ENCODE data around the gene LRRC8D. TPM values are rescaled to one million over a fixed set of nuclear protein-coding genes. Genes with fewer than 3 reads are reported as not detected.

The LRRC8D gene
- total and polyA plus RNA-seq, 2 experiments from 2014 or later: 10.1 to 13.8 TPM

DNA sequence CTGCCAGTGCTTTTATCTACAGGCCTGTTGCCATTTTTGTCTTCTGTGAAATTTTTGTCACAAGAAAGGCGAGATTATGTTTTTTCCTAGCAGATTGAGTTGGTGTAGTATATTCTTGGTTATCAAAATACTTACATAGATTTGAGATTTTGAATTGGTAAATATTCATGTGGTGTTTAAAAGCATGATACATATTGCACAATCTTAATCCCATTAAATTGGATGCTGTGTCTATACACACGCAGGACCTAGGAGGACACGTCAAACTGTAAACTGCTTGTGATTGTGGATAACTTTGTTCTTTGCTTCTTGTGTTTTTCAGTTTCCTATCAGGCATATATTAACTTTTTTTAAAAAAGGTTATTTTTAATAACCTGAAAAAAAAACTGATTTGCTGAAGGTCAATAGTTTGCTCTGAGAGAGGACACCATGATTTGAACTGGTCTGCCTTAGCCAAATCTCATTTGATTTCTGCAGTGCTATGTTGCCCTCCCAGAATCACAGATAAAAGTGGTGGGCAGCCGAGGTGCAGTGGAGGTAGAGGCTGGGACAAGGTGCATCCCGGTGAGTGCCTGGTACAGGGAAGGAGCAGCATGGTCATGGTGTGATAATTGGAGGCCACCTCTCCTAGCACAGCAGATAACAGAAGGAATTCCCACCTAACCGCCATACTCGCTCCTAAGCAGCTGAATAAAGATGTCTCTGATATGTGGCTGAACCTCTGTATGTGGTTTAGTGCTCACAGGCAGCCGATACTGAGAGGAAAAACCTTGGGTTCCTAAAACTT lies 76.7 kb downstream of the LRRC8D start:
- no peaks in the 10 kb centered on the region for H3K27me3 ChIP-seq
- no peaks in the 10 kb centered on the region for H3K36me3 ChIP-seq
- peaks cover 36% of the 10 kb centered on the region for H3K4me1 ChIP-seq (ENCODE audit: low read depth)
- no peak overlapping the region for H3K4me3 ChIP-seq
- DNase-seq (ENCODE audit: low read depth in 1 of 2, low spot score in 1 of 2): no peak
- no peak overlapping the region for H3K27ac ChIP-seq
- TF ChIP-seq CTCF (IDR thresholded peaks at IDR 0.05; ENCODE audit: low read depth, low read length): no peak
- H3K9me3 ChIP-seq (ENCODE audit: low read depth): no peaks in the 10 kb centered on the region

DNA sequence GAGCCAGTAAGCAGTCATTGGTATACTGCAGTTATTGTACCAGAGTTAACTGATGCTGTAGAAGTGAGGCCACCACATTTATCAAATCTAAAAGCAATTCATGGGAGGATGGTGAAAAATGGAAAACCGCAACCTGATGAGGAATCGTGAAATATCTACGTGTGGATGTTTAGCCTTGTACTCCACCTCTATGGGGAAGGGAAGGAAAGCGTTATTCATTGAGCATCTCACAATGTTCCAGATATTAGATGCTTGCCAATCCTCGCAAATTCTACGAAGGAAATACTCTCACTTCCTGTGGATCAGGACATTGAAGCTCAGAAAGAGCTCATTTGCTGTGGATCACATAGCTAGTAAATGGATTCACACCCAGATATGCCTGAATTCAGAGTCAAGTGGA lies 77.3 kb downstream of the LRRC8D start:
- H3K9me3 ChIP-seq (ENCODE audit: low read depth): no peaks in the 10 kb centered on the region
- no peaks in the 10 kb centered on the region for H3K27me3 ChIP-seq
- H3K4me3 ChIP-seq: no peak overlapping the region
- H3K36me3 ChIP-seq: no peaks in the 10 kb centered on the region
- peaks cover 37% of the 10 kb centered on the region for H3K4me1 ChIP-seq (ENCODE audit: low read depth)
- DNase-seq (ENCODE audit: low read depth in 1 of 2, low spot score in 1 of 2): no peak
- no peak overlapping the region for H3K27ac ChIP-seq
- TF ChIP-seq CTCF (IDR thresholded peaks at IDR 0.05; ENCODE audit: low read depth, low read length): no peak

DNA sequence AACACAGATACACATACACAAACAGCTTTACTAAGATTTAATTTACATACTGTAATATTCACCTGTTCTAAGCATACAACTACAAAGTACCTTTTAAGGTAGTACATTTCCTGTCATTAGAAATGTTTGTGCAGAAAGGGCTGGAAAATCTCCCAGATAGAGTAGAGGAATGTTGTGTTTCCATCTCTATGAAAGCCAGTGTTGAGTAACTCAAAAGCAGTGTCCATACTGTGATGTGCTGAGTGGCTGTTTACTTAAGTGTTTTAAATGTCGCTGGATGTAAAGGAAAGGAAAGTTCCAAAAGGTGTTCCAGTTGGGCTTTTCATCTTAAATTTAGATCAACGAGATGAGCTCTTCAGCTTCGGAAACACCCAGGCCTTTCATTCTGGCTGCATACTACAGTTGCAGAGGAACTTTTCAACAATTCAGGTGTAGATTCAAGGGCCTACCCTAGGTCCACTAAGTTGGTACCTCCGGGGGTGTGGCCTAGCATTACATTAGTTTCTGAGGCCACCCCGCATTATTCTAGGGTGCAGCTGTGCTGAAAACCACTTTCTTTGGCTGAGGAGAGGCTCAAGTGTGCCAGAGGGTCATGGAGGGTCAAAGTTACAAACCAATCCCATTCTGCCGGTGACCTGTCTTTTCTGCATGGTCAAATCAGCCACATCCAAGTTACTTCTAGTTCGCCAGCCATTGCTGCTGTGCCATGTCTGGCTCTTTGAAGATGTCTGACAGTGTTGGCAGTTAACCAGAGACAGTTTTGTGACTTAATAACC lies 78.1 kb downstream of the LRRC8D start:
- no peaks in the 10 kb centered on the region for H3K9me3 ChIP-seq (ENCODE audit: low read depth)
- H3K27me3 ChIP-seq: no peaks in the 10 kb centered on the region
- no peak for TF ChIP-seq CTCF (IDR thresholded peaks at IDR 0.05; ENCODE audit: low read depth, low read length)

DNA sequence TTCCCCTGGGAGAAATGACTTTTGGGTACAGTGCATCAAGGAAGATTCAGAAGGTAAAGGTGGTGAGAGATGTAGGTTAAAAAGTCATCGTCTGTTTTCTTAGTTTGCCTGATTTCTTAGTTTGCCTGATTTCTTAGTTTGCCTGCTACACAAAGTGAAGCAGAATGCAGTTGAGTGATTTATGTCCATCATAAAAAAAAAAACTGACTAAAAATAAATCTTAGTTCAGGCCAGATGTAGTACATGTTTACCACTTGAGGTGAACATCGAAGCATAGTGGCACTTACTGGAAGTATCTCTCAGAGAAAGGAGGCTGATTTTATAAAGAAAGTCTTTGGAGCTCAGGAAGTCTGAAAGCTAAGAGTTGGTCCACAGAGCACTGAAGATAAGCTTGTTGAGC lies 79.5 kb downstream of the LRRC8D start:
- no peak for TF ChIP-seq CTCF (IDR thresholded peaks at IDR 0.05; ENCODE audit: low read depth, low read length)
- DNase-seq (ENCODE audit: low read depth in 1 of 2, low spot score in 1 of 2): no peak
- Histone ChIP-seq H3K9me3 (ENCODE audit: low read depth) (no peaks in the 10 kb centered on the region), H3K27ac (peak overlapping the region; percentile 76), H3K36me3 (no peaks in the 10 kb centered on the region), H3K4me1 (ENCODE audit: low read depth) (peaks cover 25% of the 10 kb centered on the region), H3K27me3 (no peaks in the 10 kb centered on the region), H3K4me3 (no peak overlapping the region)

More for the DNA sequence above, 78.1 kb downstream of the LRRC8D start:
- H3K27ac ChIP-seq: no peak overlapping the region
- no peaks in the 10 kb centered on the region for H3K36me3 ChIP-seq
- DNase-seq (ENCODE audit: low read depth in 1 of 2, low spot score in 1 of 2): no peak
- no peak overlapping the region for H3K4me3 ChIP-seq
- H3K4me1 ChIP-seq (ENCODE audit: low read depth): peaks cover 33% of the 10 kb centered on the region

GRCh38 chr1:89900791-89901708 lies 80.2 kb downstream of the LRRC8D start:
- peak in 1 of 2 donors; percentile 30 for DNase-seq (ENCODE audit: low read depth in 1 of 2, low spot score in 1 of 2)
- Histone ChIP-seq H3K9me3 (ENCODE audit: low read depth) (no peaks in the 10 kb centered on the region), H3K36me3 (no peaks in the 10 kb centered on the region), H3K4me3 (no peak overlapping the region), H3K27ac (peak overlapping the region; percentile 76), H3K27me3 (no peaks in the 10 kb centered on the region), H3K4me1 (ENCODE audit: low read depth) (peaks cover 32% of the 10 kb centered on the region)
- no peak for TF ChIP-seq CTCF (IDR thresholded peaks at IDR 0.05; ENCODE audit: low read depth, low read length)

All from cardiac muscle cell (in vitro differentiated cells and primary cell).